ENCODE data around the gene ZNF268. TPM values are rescaled to one million over a fixed set of nuclear protein-coding genes. Genes with fewer than 3 reads are reported as not detected.

The ZNF268 gene
- total RNA-seq, 2 donors from 2014 or later = 26.4 to 39.5 TPM

GRCh38 chr12:133174901-133175300 is 6.4 kb upstream of the ZNF268 start:
- Histone ChIP-seq H3K4me3 (ENCODE audit: low read length) (no peak overlapping the region), H3K27ac (ENCODE audit: low read depth, low read length) (no peak overlapping the region), H3K9ac (ENCODE audit: extremely low read depth, low read length, poor library complexity, severe bottlenecking) (no peak overlapping the region), H3K9me3 (ENCODE audit: control insufficient read depth, low read length) (peaks cover 84% of the 10 kb centered on the region), H3K36me3 (ENCODE audit: control insufficient read depth, insufficient read depth, low read length) (no peaks in the 10 kb centered on the region), H3K27me3 (ENCODE audit: control insufficient read depth, insufficient read depth, low read length, poor library complexity, severe bottlenecking) (no peaks in the 10 kb centered on the region), H3K4me1 (ENCODE audit: control insufficient read depth, insufficient read depth, low read length) (no peaks in the 10 kb centered on the region)
- Mint-ChIP-seq H3K27me3 (ENCODE audit: insufficient read depth) (no peaks in the 10 kb centered on the region), H3K9me3 (peaks cover 89% of the 10 kb centered on the region), H3K27ac (no peak overlapping the region), H3K36me3 (ENCODE audit: low read depth) (no peaks in the 10 kb centered on the region), H3K4me1 (no peaks in the 10 kb centered on the region), H3K4me3 (no peak overlapping the region)
- no peak for TF ChIP-seq CTCF (conservative IDR thresholded peaks at IDR 0.05)
- no peak for DNase-seq
- WGBS, 2 experiments (ENCODE audit: insufficient coverage in 1 of 2, insufficient read length in 1 of 2) = 86 to 87% methylated on average over 1 of the region's 1 CpG

- Mint-ChIP-seq H3K4me1 (no peaks in the 10 kb centered on the region), H3K9me3 (peaks cover 88% of the 10 kb centered on the region), H3K27ac (no peak overlapping the region), H3K4me3 (no peak overlapping the region), H3K36me3 (ENCODE audit: low read depth) (peaks cover 40% of the 10 kb centered on the region), H3K27me3 (ENCODE audit: insufficient read depth) (no peaks in the 10 kb centered on the region)
- no peak for DNase-seq
- Histone ChIP-seq H3K27ac (ENCODE audit: low read depth, low read length) (no peak overlapping the region), H3K4me1 (ENCODE audit: control insufficient read depth, insufficient read depth, low read length) (no peaks in the 10 kb centered on the region), H3K27me3 (ENCODE audit: control insufficient read depth, insufficient read depth, low read length, poor library complexity, severe bottlenecking) (no peaks in the 10 kb centered on the region), H3K9ac (ENCODE audit: extremely low read depth, low read length, poor library complexity, severe bottlenecking) (no peak overlapping the region), H3K9me3 (ENCODE audit: control insufficient read depth, low read length) (peaks cover 86% of the 10 kb centered on the region), H3K4me3 (ENCODE audit: low read length) (peak overlapping the region; percentile 98), H3K36me3 (ENCODE audit: control insufficient read depth, insufficient read depth, low read length) (peaks cover 34% of the 10 kb centered on the region)
- TF ChIP-seq CTCF (conservative IDR thresholded peaks at IDR 0.05) = no peak
- WGBS, 2 experiments (ENCODE audit: insufficient coverage in 1 of 2, insufficient read length in 1 of 2) = 94 to 99% methylated on average over 4 to 8 of the region's 8 CpGs
These were observed 626 bp upstream of the ZNF268 start for GRCh38 chr12:133180669-133181068.

GRCh38 chr12:133190176-133190575 is 8.9 kb downstream of the ZNF268 start:
- no peak overlapping the region for H3K4me3 Mint-ChIP-seq
- H3K4me1 ChIP-seq (ENCODE audit: control insufficient read depth, insufficient read depth, low read length) = no peaks in the 10 kb centered on the region
- TF ChIP-seq CTCF (conservative IDR thresholded peaks at IDR 0.05) = no peak
- H3K9me3 Mint-ChIP-seq = peaks cover 96% of the 10 kb centered on the region
- no peak overlapping the region for H3K9ac ChIP-seq (ENCODE audit: extremely low read depth, low read length, poor library complexity, severe bottlenecking)
- no peaks in the 10 kb centered on the region for H3K27me3 Mint-ChIP-seq (ENCODE audit: insufficient read depth)
- DNase-seq = no peak
- WGBS, 2 experiments (ENCODE audit: insufficient coverage in 1 of 2, insufficient read length in 1 of 2) = 100% methylated on average over 2 of the region's 2 CpGs; no CpG with 5 or more reads in 1 of the 2 experiments
- no peaks in the 10 kb centered on the region for H3K27me3 ChIP-seq (ENCODE audit: control insufficient read depth, insufficient read depth, low read length, poor library complexity, severe bottlenecking)
- no peak overlapping the region for H3K27ac Mint-ChIP-seq
- peak overlapping the region; percentile 53 for H3K4me3 ChIP-seq (ENCODE audit: low read length)
- H3K4me1 Mint-ChIP-seq = no peaks in the 10 kb centered on the region
- H3K9me3 ChIP-seq (ENCODE audit: control insufficient read depth, low read length) = peaks cover 100% of the 10 kb centered on the region
- peaks cover 100% of the 10 kb centered on the region for H3K36me3 Mint-ChIP-seq (ENCODE audit: low read depth)
- peaks cover 100% of the 10 kb centered on the region for H3K36me3 ChIP-seq (ENCODE audit: control insufficient read depth, insufficient read depth, low read length)
- H3K27ac ChIP-seq (ENCODE audit: low read depth, low read length) = no peak overlapping the region

All from endodermal cell (in vitro differentiated cells).